Adrenal gland (tissue), 5 donors: ENCODE results near the gene EFHD1.

Experiments used
- POLR2A ChIP-seq, 2 donors: fragments of 450-650 bp; IDR thresholded peaks; one replicate each; pipeline ENCODE4 v1.6.1; 2017; ENCODE audit warnings: antibody characterized with exemption in 2 of 2, mild to moderate bottlenecking in 2 of 2, moderate library complexity in 1 of 2
- TF ChIP-seq, protein P1 (sequence below), 6 experiments: fragments of 450-650 bp in 4 of 6; fragments of 200-600 bp in 2 of 6; sonication (generic) in 1 of 6; IDR thresholded peaks; 1 replicate in 5 of 6; 2 replicates in 1 of 6; pipeline versions ENCODE4 v1.5.1 to v1.8.0; 2016 to 2021; ENCODE audit warnings: antibody characterized with exemption in 6 of 6, mild to moderate bottlenecking in 2 of 6, moderate library complexity in 1 of 6
- donor health status: DM: no; HTN: no; CAD: no.

GRCh38 chr2:232623768-232624765, 9.3 kb upstream of the EFHD1 start:
- TF ChIP-seq, protein P1, sequence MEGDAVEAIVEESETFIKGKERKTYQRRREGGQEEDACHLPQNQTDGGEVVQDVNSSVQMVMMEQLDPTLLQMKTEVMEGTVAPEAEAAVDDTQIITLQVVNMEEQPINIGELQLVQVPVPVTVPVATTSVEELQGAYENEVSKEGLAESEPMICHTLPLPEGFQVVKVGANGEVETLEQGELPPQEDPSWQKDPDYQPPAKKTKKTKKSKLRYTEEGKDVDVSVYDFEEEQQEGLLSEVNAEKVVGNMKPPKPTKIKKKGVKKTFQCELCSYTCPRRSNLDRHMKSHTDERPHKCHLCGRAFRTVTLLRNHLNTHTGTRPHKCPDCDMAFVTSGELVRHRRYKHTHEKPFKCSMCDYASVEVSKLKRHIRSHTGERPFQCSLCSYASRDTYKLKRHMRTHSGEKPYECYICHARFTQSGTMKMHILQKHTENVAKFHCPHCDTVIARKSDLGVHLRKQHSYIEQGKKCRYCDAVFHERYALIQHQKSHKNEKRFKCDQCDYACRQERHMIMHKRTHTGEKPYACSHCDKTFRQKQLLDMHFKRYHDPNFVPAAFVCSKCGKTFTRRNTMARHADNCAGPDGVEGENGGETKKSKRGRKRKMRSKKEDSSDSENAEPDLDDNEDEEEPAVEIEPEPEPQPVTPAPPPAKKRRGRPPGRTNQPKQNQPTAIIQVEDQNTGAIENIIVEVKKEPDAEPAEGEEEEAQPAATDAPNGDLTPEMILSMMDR (IDR thresholded peaks at IDR 0.05) = no peak
- no peak for TF ChIP-seq POLR2A (IDR thresholded peaks at IDR 0.05)
